Muscle layer of colon (tissue), 2 donors: ENCODE data around the gene ITFG1.
"Not testable (repeated sequence)": the region's sequence is repeated elsewhere in the genome, so short reads cannot be mapped to it uniquely, and the experiment has no call there.

Experiments
- H3K27ac ChIP-seq: one replicate; pipeline ENCODE4 v1.7.0; 2013; ENCODE audit warnings: low read depth, mild to moderate bottlenecking, low read length, moderate library complexity
- H3K27me3 ChIP-seq, 2 donors: one replicate each; pipeline ENCODE4 v1.7.0; 2013; ENCODE audit warnings: low read length in 2 of 2, mild to moderate bottlenecking in 2 of 2; ENCODE audit not compliant: insufficient read depth in 2 of 2, control insufficient read depth in 1 of 2
- H3K36me3 ChIP-seq: one replicate; pipeline ENCODE4 v1.7.0; 2013; ENCODE audit warnings: mild to moderate bottlenecking, low read length; ENCODE audit not compliant: insufficient read depth
- H3K4me1 ChIP-seq: one replicate; pipeline ENCODE4 v1.7.0; 2013; ENCODE audit warnings: mild to moderate bottlenecking, low read length; ENCODE audit not compliant: insufficient read depth
- H3K4me3 ChIP-seq, 2 donors: one replicate each; pipeline ENCODE4 v1.7.0; 2013; ENCODE audit warnings: low read length in 2 of 2, low read depth in 1 of 2, mild to moderate bottlenecking in 1 of 2, moderate library complexity in 1 of 2
- H3K9ac ChIP-seq: one replicate; pipeline ENCODE4 v1.7.0; 2013; ENCODE audit warnings: low read length
- H3K9me3 ChIP-seq: one replicate; pipeline ENCODE4 v1.7.0; 2013; ENCODE audit warnings: mild to moderate bottlenecking, low read length
- donor health status: abdominal sarcoma.
- donor health status: Adenocarcinoma of cecum.

ITFG1 gene

DNA sequence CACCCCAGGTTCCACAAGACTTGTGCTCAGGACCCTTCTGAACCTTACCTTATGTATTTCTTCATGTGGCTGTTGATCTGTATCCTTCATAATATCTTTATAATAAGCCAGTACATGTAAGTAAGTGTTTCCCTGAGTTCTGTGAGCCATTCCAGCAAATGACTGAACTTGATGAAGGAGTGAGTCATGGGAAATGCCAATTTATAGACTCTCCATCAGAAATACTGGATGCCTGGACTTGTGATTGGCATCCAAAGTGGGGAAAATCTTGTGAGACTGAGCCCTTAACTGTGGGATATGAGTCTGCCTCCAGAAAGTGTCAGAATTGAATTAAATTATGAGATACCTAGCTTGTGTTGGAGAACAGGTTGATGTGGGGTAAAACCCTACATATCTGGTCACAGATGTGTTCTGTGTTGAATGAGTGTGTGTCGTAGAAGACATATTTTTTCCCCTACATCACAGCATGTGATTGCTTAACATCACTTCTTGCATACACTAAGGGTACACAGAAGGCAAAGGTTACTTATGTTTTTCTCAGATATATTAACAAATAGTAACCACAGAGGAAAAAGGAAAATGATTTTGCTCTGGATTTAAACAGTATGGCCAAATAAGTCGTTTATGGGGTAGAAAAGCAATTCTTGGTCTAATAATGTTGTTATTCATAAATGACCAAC, 247.0 kb downstream of the ITFG1 start:
- Histone ChIP-seq H3K9me3 (no peaks in the 10 kb centered on the region), H3K4me1 (no peaks in the 10 kb centered on the region), H3K9ac (no peak overlapping the region), H3K4me3 (no peak overlapping the region), H3K27me3 (no peaks in the 10 kb centered on the region), H3K27ac (no peak overlapping the region), H3K36me3 (no peaks in the 10 kb centered on the region)

DNA sequence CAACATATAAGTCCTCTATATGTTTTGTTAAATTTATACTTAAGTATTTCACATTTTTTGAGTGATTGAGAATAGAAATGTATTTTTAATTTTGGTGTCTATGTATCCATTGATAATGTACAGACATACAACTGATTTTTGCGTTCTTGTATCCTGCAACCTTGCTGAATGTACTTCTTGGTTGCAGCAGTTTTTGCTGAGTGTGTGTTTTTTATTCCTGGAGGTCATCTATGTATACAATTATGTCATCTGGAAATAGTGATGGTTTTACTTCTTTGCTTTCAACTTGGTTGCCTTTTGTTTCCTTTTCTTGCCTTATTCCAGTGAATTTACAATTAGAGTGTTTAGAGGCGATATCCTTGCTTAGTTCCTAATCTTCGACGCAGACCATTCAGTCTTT, 249.6 kb downstream of the ITFG1 start:
- Histone ChIP-seq H3K36me3 (no peaks in the 10 kb centered on the region), H3K4me3 (no peak overlapping the region), H3K9ac (no peak overlapping the region), H3K27ac (no peak overlapping the region), H3K27me3 (no peaks in the 10 kb centered on the region), H3K4me1 (no peaks in the 10 kb centered on the region), H3K9me3 (no peaks in the 10 kb centered on the region)

- Histone ChIP-seq H3K4me1 (no peaks in the 10 kb centered on the region), H3K36me3 (no peaks in the 10 kb centered on the region), H3K4me3 (no peak overlapping the region), H3K9me3 (no peaks in the 10 kb centered on the region), H3K27me3 (no peaks in the 10 kb centered on the region), H3K27ac (no peak overlapping the region), H3K9ac (no peak overlapping the region)
These were observed 255.9 kb downstream of the ITFG1 start for GRCh38 chr16:47204736-47205504.

DNA sequence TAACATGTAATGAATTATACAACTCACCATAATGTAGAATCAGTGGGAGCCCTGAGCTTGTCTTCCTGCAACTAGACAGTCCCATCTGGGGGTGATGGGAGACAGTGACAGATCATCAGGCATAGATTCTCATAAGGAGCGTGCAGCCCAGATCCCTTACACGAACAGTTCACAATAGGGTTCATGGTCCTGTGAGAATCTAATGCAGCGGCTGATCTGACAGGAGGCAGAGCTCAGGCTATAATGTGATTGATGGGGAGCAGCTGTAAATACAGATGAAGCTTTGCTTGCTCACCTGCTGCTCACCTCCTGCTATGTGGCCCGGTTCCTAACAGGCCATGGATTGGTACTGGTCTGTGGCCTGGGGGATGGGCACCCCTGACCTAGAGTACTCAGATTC, 257.4 kb downstream of the ITFG1 start:
- H3K9ac ChIP-seq, H3K27ac ChIP-seq, H3K27me3 ChIP-seq, H3K36me3 ChIP-seq, H3K4me3 ChIP-seq, H3K9me3 ChIP-seq, H3K4me1 ChIP-seq: not testable (repeated sequence)

DNA sequence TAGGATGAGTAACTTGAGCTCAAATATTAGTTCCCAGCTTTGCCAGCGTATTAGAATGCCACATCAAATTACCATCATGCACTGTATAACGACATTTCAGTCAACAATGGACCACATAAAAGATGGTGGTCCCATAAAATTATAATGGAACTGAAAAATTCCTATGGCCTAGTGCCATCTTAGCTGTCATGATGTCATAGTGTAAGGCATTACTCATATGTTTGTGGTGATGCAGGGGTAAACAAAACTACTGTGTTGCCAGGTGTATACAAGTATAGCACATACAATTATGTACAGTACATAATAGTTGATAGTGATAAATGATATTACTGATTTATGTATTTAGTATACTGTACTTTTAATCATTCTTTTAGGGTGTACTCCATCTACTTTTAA, 262.7 kb downstream of the ITFG1 start:
- no peaks in the 10 kb centered on the region for H3K4me1 ChIP-seq
- no peak overlapping the region for H3K4me3 ChIP-seq
- no peak overlapping the region for H3K27ac ChIP-seq
- no peaks in the 10 kb centered on the region for H3K27me3 ChIP-seq
- H3K36me3 ChIP-seq: no peaks in the 10 kb centered on the region
- H3K9ac ChIP-seq: no peak overlapping the region
- no peaks in the 10 kb centered on the region for H3K9me3 ChIP-seq

DNA sequence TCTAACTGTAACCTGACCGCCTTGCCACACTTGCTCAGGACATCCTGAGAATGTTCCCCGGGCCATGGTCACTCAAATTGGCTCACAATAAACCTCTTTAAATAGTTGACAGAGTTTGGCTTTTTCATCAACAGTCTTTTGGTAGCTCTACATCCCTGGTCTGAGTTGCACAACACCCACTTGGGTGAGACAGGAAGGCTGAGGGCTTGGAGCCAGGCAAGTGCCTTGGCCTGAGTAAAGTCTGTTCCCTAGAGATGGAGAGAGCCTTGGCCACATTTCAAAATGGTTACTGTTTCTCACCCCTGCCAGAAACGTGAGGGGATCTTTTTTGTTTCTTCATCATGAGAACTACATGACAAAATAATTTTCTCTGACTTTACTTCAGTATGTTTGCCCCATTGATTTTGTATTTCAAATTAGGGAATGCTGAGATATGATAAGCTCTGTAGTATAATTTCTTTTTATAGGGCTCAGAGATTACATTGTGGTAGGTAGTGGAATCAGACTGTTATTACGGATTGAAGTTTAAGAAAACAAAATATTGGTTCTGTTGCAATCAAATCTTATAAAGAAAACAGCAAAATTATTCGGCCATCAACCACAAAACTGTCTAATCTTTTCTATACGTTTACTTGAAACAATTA, 263.2 kb downstream of the ITFG1 start:
- Histone ChIP-seq H3K27ac (no peak overlapping the region), H3K9me3 (no peaks in the 10 kb centered on the region), H3K4me3 (no peak overlapping the region), H3K36me3 (no peaks in the 10 kb centered on the region), H3K4me1 (no peaks in the 10 kb centered on the region), H3K27me3 (no peaks in the 10 kb centered on the region), H3K9ac (no peak overlapping the region)

DNA sequence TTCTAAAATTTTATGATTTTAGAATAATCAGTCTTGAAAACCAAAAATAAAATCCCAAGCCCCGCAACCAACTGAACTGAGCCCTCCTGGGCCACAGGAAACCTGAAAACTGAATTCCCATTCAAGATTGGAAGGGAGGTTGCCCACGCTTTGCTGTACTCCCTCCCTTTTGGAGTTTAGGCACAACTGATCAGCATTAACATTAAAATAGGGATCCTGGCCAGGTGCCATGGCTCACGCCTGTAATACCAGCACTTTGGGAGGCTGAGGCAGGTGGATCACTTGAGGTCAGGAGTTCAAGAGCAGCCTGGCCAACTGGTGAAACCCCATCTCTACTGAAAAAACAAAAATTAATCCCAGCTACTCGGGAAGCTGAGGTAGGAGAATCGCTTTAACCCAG, 264.4 kb downstream of the ITFG1 start:
- Histone ChIP-seq H3K36me3 (no peaks in the 10 kb centered on the region), H3K27me3 (no peaks in the 10 kb centered on the region), H3K27ac (no peak overlapping the region), H3K9me3 (no peaks in the 10 kb centered on the region), H3K4me3 (no peak overlapping the region), H3K9ac (no peak overlapping the region), H3K4me1 (no peaks in the 10 kb centered on the region)

GRCh38 chr16:47182318-47182717, 278.5 kb downstream of the ITFG1 start:
- Histone ChIP-seq H3K9ac (no peak overlapping the region), H3K9me3 (no peaks in the 10 kb centered on the region), H3K27ac (no peak overlapping the region)

DNA sequence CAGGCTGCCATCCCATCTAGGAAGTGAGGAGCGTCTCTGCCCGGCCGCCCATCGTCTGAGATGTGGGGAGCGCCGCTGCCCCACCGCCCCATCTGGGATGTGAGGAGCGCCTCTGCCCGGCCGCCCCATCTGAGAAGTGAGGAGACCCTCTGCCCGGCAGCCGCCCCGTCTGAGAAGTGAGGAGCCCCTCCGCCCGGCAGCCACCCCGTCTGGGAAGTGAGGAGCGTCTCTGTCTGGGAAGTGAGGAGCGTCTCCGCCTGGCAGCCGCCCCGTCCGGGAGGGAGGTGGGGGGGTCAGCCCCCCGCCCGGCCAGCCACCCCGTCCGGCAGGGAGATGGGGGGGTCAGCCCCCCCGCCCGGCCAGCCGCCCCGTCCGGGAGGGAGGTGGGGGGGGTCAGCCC, 279.8 kb downstream of the ITFG1 start:
- H3K9me3 ChIP-seq: not testable (repeated sequence)

More at GRCh38 chr16:47182318-47182717, 278.5 kb downstream of the ITFG1 start:
- Histone ChIP-seq H3K4me3 (no peak overlapping the region), H3K36me3 (no peaks in the 10 kb centered on the region), H3K27me3 (no peaks in the 10 kb centered on the region), H3K4me1 (no peaks in the 10 kb centered on the region)

GRCh38 chr16:47180073-47180472, 280.8 kb downstream of the ITFG1 start:
- H3K9me3 ChIP-seq: no peaks in the 10 kb centered on the region
- no peaks in the 10 kb centered on the region for H3K36me3 ChIP-seq
- H3K27me3 ChIP-seq: no peaks in the 10 kb centered on the region
- no peak overlapping the region for H3K9ac ChIP-seq
- H3K27ac ChIP-seq: no peak overlapping the region
- no peaks in the 10 kb centered on the region for H3K4me1 ChIP-seq
- H3K4me3 ChIP-seq: no peak overlapping the region

More for the DNA sequence above, 279.8 kb downstream of the ITFG1 start:
- H3K4me1 ChIP-seq, H3K27ac ChIP-seq, H3K27me3 ChIP-seq, H3K4me3 ChIP-seq, H3K9ac ChIP-seq, H3K36me3 ChIP-seq: not testable (repeated sequence)

GRCh38 chr16:47175152-47175551, 285.7 kb downstream of the ITFG1 start:
- Histone ChIP-seq H3K27ac (no peak overlapping the region), H3K9me3 (no peaks in the 10 kb centered on the region), H3K4me3 (no peak overlapping the region), H3K27me3 (no peaks in the 10 kb centered on the region), H3K9ac (no peak overlapping the region), H3K36me3 (no peaks in the 10 kb centered on the region), H3K4me1 (no peaks in the 10 kb centered on the region)
